ENCODE measurements around the gene GRIK4. TPM values are rescaled to one million over a fixed set of nuclear protein-coding genes. Genes with fewer than 3 reads are reported as not detected.

GRIK4 gene
- total RNA-seq, 1 experiment from 2014 or later = not detected

DNA sequence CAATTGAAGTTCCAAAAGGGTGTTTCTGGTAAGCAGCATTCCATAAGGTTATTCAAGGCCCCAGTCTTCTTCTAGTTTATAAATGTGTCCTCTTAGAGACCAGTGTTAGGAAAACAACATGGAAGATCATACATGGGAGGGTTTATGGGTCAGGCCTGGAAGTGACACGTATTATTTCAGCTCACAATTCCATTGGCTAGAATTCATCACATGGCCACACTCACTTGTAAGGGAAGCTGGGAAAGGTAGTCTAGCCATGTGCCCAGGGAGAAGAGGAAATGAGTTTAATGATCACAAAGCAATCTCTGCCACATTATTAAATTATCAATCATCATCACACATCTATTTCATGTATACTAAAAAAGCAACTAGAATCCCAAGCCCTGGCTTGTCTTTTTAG is 330.6 kb downstream of the GRIK4 start:
- no peaks in the 10 kb centered on the region for H3K9me3 ChIP-seq (ENCODE audit: low read length)
- H3K36me3 ChIP-seq (ENCODE audit: insufficient read depth, low read length) = no peaks in the 10 kb centered on the region
- no peaks in the 10 kb centered on the region for H3K4me1 ChIP-seq (ENCODE audit: low read length)
- no peaks in the 10 kb centered on the region for H4K20me1 ChIP-seq (ENCODE audit: insufficient read depth, low read depth, low read length)
- H3K9ac ChIP-seq (ENCODE audit: low read length) = no peak overlapping the region
- H3K27me3 ChIP-seq (ENCODE audit: low read length) = no peaks in the 10 kb centered on the region
- H3K27ac ChIP-seq (ENCODE audit: low read length) = no peak overlapping the region
- H3K4me3 ChIP-seq (ENCODE audit: low read length) = no peak overlapping the region
- H3K79me2 ChIP-seq (ENCODE audit: low read length) = no peaks in the 10 kb centered on the region
- DNase-seq = no peak
- no peak overlapping the region for H3K4me2 ChIP-seq (ENCODE audit: low read depth, low read length, poor library complexity, severe bottlenecking)
- no peaks in the 10 kb centered on the region for H3K9me2 ChIP-seq (replicated peaks; ENCODE audit: insufficient read depth, low read length)
- H2AFZ ChIP-seq (ENCODE audit: low read length) = no peak overlapping the region

DNA sequence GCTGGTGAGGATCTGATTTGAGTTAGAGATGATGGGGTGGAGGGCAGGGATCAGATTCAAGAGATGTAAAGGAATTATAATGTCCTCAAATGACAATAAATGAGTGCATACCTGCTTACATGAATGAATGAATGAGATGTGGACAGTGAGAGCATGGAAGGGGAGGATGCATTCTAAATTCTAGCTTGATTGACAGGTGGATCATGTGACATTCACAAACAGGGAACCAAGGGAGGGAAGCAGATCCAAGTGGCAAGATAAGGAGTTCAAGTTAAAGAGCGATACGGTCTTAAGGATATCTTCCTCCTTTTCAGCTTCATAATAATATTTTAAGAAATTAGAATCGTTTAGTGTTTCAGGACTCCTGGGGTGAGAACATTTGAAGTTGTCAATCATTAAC is 341.9 kb downstream of the GRIK4 start:
- Histone ChIP-seq H2AFZ (ENCODE audit: low read length) (no peak overlapping the region), H3K4me3 (ENCODE audit: low read length) (no peak overlapping the region), H3K4me1 (ENCODE audit: low read length) (no peaks in the 10 kb centered on the region), H4K20me1 (ENCODE audit: insufficient read depth, low read depth, low read length) (no peaks in the 10 kb centered on the region), H3K9ac (ENCODE audit: low read length) (no peak overlapping the region), H3K9me2 (replicated peaks; ENCODE audit: insufficient read depth, low read length) (no peaks in the 10 kb centered on the region), H3K27me3 (ENCODE audit: low read length) (no peaks in the 10 kb centered on the region), H3K9me3 (ENCODE audit: low read length) (no peaks in the 10 kb centered on the region), H3K4me2 (ENCODE audit: low read depth, low read length, poor library complexity, severe bottlenecking) (no peak overlapping the region), H3K36me3 (ENCODE audit: insufficient read depth, low read length) (no peaks in the 10 kb centered on the region), H3K27ac (ENCODE audit: low read length) (no peak overlapping the region), H3K79me2 (ENCODE audit: low read length) (no peaks in the 10 kb centered on the region)
- no peak for DNase-seq

- H3K9me3 ChIP-seq (ENCODE audit: low read length) = no peaks in the 10 kb centered on the region
- no peak overlapping the region for H2AFZ ChIP-seq (ENCODE audit: low read length)
- H3K4me2 ChIP-seq (ENCODE audit: low read depth, low read length, poor library complexity, severe bottlenecking) = no peak overlapping the region
- DNase-seq = no peak
- H4K20me1 ChIP-seq (ENCODE audit: insufficient read depth, low read depth, low read length) = no peaks in the 10 kb centered on the region
- no peak overlapping the region for H3K27ac ChIP-seq (ENCODE audit: low read length)
- H3K79me2 ChIP-seq (ENCODE audit: low read length) = no peaks in the 10 kb centered on the region
- H3K27me3 ChIP-seq (ENCODE audit: low read length) = no peaks in the 10 kb centered on the region
- no peaks in the 10 kb centered on the region for H3K4me1 ChIP-seq (ENCODE audit: low read length)
- H3K4me3 ChIP-seq (ENCODE audit: low read length) = no peak overlapping the region
- H3K9ac ChIP-seq (ENCODE audit: low read length) = no peak overlapping the region
- no peaks in the 10 kb centered on the region for H3K9me2 ChIP-seq (replicated peaks; ENCODE audit: insufficient read depth, low read length)
- H3K36me3 ChIP-seq (ENCODE audit: insufficient read depth, low read length) = no peaks in the 10 kb centered on the region
Observed at GRCh38 chr11:120854988-120855387, 343.4 kb downstream of the GRIK4 start.

GRCh38 chr11:120857508-120857907 is 346.0 kb downstream of the GRIK4 start:
- Histone ChIP-seq H3K4me2 (ENCODE audit: low read depth, low read length, poor library complexity, severe bottlenecking) (no peak overlapping the region), H3K4me1 (ENCODE audit: low read length) (no peaks in the 10 kb centered on the region), H3K9ac (ENCODE audit: low read length) (no peak overlapping the region), H3K4me3 (ENCODE audit: low read length) (no peak overlapping the region), H3K9me2 (replicated peaks; ENCODE audit: insufficient read depth, low read length) (no peaks in the 10 kb centered on the region), H3K79me2 (ENCODE audit: low read length) (no peaks in the 10 kb centered on the region), H3K36me3 (ENCODE audit: insufficient read depth, low read length) (no peaks in the 10 kb centered on the region), H4K20me1 (ENCODE audit: insufficient read depth, low read depth, low read length) (no peaks in the 10 kb centered on the region), H3K9me3 (ENCODE audit: low read length) (no peaks in the 10 kb centered on the region), H3K27me3 (ENCODE audit: low read length) (no peaks in the 10 kb centered on the region), H2AFZ (ENCODE audit: low read length) (no peak overlapping the region), H3K27ac (ENCODE audit: low read length) (no peak overlapping the region)
- DNase-seq = no peak

DNA sequence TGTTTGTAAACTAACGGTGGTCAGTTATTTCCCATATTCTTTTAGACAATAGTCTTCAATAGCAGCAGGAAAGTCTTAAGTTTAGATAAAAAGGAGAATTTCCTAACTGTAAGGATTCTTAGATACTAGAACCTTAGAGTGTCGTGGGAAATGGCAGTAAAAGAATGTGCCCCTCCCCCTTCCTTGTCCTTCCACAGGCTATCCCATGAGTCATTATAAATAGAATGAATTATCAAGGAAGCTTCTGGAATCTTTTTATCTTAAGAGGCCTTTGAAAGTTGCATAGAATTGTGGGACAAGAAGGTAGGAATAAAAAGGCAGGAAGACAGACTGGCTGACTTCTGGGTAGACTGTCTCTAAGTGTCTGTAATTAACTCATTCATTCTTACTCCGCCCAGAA is 347.2 kb downstream of the GRIK4 start:
- no peaks in the 10 kb centered on the region for H3K27me3 ChIP-seq (ENCODE audit: low read length)
- no peak overlapping the region for H3K27ac ChIP-seq (ENCODE audit: low read length)
- no peak for DNase-seq
- H3K9me2 ChIP-seq (replicated peaks; ENCODE audit: insufficient read depth, low read length) = no peaks in the 10 kb centered on the region
- H3K36me3 ChIP-seq (ENCODE audit: insufficient read depth, low read length) = no peaks in the 10 kb centered on the region
- no peak overlapping the region for H3K4me2 ChIP-seq (ENCODE audit: low read depth, low read length, poor library complexity, severe bottlenecking)
- H3K4me3 ChIP-seq (ENCODE audit: low read length) = no peak overlapping the region
- no peak overlapping the region for H3K9ac ChIP-seq (ENCODE audit: low read length)
- no peaks in the 10 kb centered on the region for H3K9me3 ChIP-seq (ENCODE audit: low read length)
- no peak overlapping the region for H2AFZ ChIP-seq (ENCODE audit: low read length)
- H3K79me2 ChIP-seq (ENCODE audit: low read length) = no peaks in the 10 kb centered on the region
- H4K20me1 ChIP-seq (ENCODE audit: insufficient read depth, low read depth, low read length) = no peaks in the 10 kb centered on the region
- H3K4me1 ChIP-seq (ENCODE audit: low read length) = no peaks in the 10 kb centered on the region

- H3K9me3 ChIP-seq (ENCODE audit: low read length) = no peaks in the 10 kb centered on the region
- H3K27me3 ChIP-seq (ENCODE audit: low read length) = no peaks in the 10 kb centered on the region
- no peaks in the 10 kb centered on the region for H3K36me3 ChIP-seq (ENCODE audit: insufficient read depth, low read length)
- no peaks in the 10 kb centered on the region for H3K79me2 ChIP-seq (ENCODE audit: low read length)
- H2AFZ ChIP-seq (ENCODE audit: low read length) = no peak overlapping the region
- no peak overlapping the region for H3K4me2 ChIP-seq (ENCODE audit: low read depth, low read length, poor library complexity, severe bottlenecking)
- no peaks in the 10 kb centered on the region for H3K9me2 ChIP-seq (replicated peaks; ENCODE audit: insufficient read depth, low read length)
- H3K9ac ChIP-seq (ENCODE audit: low read length) = no peak overlapping the region
- H4K20me1 ChIP-seq (ENCODE audit: insufficient read depth, low read depth, low read length) = no peaks in the 10 kb centered on the region
- no peak overlapping the region for H3K4me3 ChIP-seq (ENCODE audit: low read length)
- H3K27ac ChIP-seq (ENCODE audit: low read length) = no peak overlapping the region
- DNase-seq = no peak
- no peaks in the 10 kb centered on the region for H3K4me1 ChIP-seq (ENCODE audit: low read length)
Observed at GRCh38 chr11:120859552-120860295, 348.2 kb downstream of the GRIK4 start.

GRCh38 chr11:120863359-120863758 is 351.8 kb downstream of the GRIK4 start:
- no peak overlapping the region for H2AFZ ChIP-seq (ENCODE audit: low read length)
- no peaks in the 10 kb centered on the region for H3K36me3 ChIP-seq (ENCODE audit: insufficient read depth, low read length)
- no peak overlapping the region for H3K4me3 ChIP-seq (ENCODE audit: low read length)
- no peak overlapping the region for H3K27ac ChIP-seq (ENCODE audit: low read length)
- H3K4me2 ChIP-seq (ENCODE audit: low read depth, low read length, poor library complexity, severe bottlenecking) = no peak overlapping the region
- H3K79me2 ChIP-seq (ENCODE audit: low read length) = no peaks in the 10 kb centered on the region
- no peaks in the 10 kb centered on the region for H4K20me1 ChIP-seq (ENCODE audit: insufficient read depth, low read depth, low read length)
- no peaks in the 10 kb centered on the region for H3K4me1 ChIP-seq (ENCODE audit: low read length)
- DNase-seq = no peak
- H3K9me2 ChIP-seq (replicated peaks; ENCODE audit: insufficient read depth, low read length) = no peaks in the 10 kb centered on the region
- H3K9ac ChIP-seq (ENCODE audit: low read length) = no peak overlapping the region
- no peaks in the 10 kb centered on the region for H3K27me3 ChIP-seq (ENCODE audit: low read length)
- no peaks in the 10 kb centered on the region for H3K9me3 ChIP-seq (ENCODE audit: low read length)

DNA sequence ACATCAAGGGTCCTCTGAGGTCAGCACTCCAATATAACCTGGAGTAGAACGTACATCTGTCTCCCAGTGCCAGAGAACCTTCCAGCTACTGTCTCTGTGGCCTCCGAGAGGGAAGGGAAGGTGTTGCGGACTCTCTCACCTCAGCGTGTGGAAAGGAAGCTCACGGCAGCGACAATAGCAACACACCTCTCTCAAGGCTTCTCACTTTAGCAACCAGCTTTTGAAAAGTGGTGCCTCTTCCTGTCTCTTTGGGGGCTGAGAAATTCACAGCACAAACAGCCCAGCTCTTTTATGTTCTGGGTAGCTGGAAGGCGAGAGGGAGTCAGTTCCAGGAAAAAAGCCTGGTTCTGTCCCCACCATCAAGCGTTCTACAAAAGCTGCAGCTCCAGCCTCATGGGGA is 355.5 kb downstream of the GRIK4 start:
- H4K20me1 ChIP-seq (ENCODE audit: insufficient read depth, low read depth, low read length) = no peaks in the 10 kb centered on the region
- H3K9me3 ChIP-seq (ENCODE audit: low read length) = no peaks in the 10 kb centered on the region
- H3K36me3 ChIP-seq (ENCODE audit: insufficient read depth, low read length) = no peaks in the 10 kb centered on the region
- no peak overlapping the region for H3K9ac ChIP-seq (ENCODE audit: low read length)
- H3K4me3 ChIP-seq (ENCODE audit: low read length) = no peak overlapping the region
- H2AFZ ChIP-seq (ENCODE audit: low read length) = no peak overlapping the region
- no peaks in the 10 kb centered on the region for H3K9me2 ChIP-seq (replicated peaks; ENCODE audit: insufficient read depth, low read length)
- no peak overlapping the region for H3K27ac ChIP-seq (ENCODE audit: low read length)
- DNase-seq = no peak
- H3K27me3 ChIP-seq (ENCODE audit: low read length) = no peaks in the 10 kb centered on the region
- H3K4me1 ChIP-seq (ENCODE audit: low read length) = no peaks in the 10 kb centered on the region
- no peak overlapping the region for H3K4me2 ChIP-seq (ENCODE audit: low read depth, low read length, poor library complexity, severe bottlenecking)
- H3K79me2 ChIP-seq (ENCODE audit: low read length) = no peaks in the 10 kb centered on the region

All from Karpas-422 (cell line).